HG03565 (cell line): ENCODE measurements around the gene RAPGEF2.
A peak's percentile ranks its signal among the peaks of the same experiment; 100 is the strongest.
"Not testable (repeated sequence)": the region's sequence is repeated elsewhere in the genome, so short reads cannot be mapped to it uniquely, and the experiment has no call there.

Source experiments
- ATAC-seq: cut with Tn5 transposase; IDR thresholded peaks from one replicate; pipeline ENCODE4 v1.9.1; 2021; ENCODE audit warnings: mild to moderate bottlenecking, moderate library complexity; ENCODE audit not compliant: unreplicated experiment

Gene RAPGEF2

GRCh38 chr4:159158083-159158617 lies 55.3 kb downstream of the RAPGEF2 start:
- ATAC-seq: no peak

GRCh38 chr4:159158985-159159384 lies 56.1 kb downstream of the RAPGEF2 start:
- ATAC-seq: no peak

GRCh38 chr4:159159611-159160010 lies 56.7 kb downstream of the RAPGEF2 start:
- no peak for ATAC-seq

- ATAC-seq: no peak
Observed at GRCh38 chr4:159160242-159160641, 57.4 kb downstream of the RAPGEF2 start.

GRCh38 chr4:159161436-159161835 lies 58.6 kb downstream of the RAPGEF2 start:
- ATAC-seq: not testable (repeated sequence)

- ATAC-seq: no peak
Observed at GRCh38 chr4:159162576-159162975, 59.7 kb downstream of the RAPGEF2 start.

- ATAC-seq: no peak
Observed at GRCh38 chr4:159163521-159163920, 60.6 kb downstream of the RAPGEF2 start.

- ATAC-seq: peak; percentile 64
Observed at GRCh38 chr4:159169404-159170302, 66.8 kb downstream of the RAPGEF2 start.

GRCh38 chr4:159171287-159171686 lies 68.4 kb downstream of the RAPGEF2 start:
- no peak for ATAC-seq

GRCh38 chr4:159173886-159174285 lies 71.0 kb downstream of the RAPGEF2 start:
- ATAC-seq: no peak

GRCh38 chr4:159174645-159175084 lies 71.8 kb downstream of the RAPGEF2 start:
- no peak for ATAC-seq

GRCh38 chr4:159175085-159175988 lies 72.5 kb downstream of the RAPGEF2 start:
- peak; percentile 44 for ATAC-seq

- no peak for ATAC-seq
Observed at GRCh38 chr4:159175989-159176375, 73.1 kb downstream of the RAPGEF2 start.

- ATAC-seq: peak; percentile 44
Observed at GRCh38 chr4:159177265-159178150, 74.6 kb downstream of the RAPGEF2 start.

GRCh38 chr4:159178151-159178546 lies 75.3 kb downstream of the RAPGEF2 start:
- ATAC-seq: peak; percentile 18

GRCh38 chr4:159178979-159179969 lies 76.4 kb downstream of the RAPGEF2 start:
- no peak for ATAC-seq

- ATAC-seq: not testable (repeated sequence)
Observed at GRCh38 chr4:159183885-159184605, 81.2 kb downstream of the RAPGEF2 start.

GRCh38 chr4:159185591-159186023 lies 82.7 kb downstream of the RAPGEF2 start:
- no peak for ATAC-seq
